ENCODE data around the gene ZNF569.

Gene ZNF569

GRCh38 chr19:37389234-37389633, 78.0 kb downstream of the ZNF569 start:
- no peak for TF ChIP-seq POLR2AphosphoS5 (IDR thresholded peaks at IDR 0.05; ENCODE audit: low read depth, low read length)
- no peak for TF ChIP-seq SIN3A (IDR thresholded peaks at IDR 0.05; ENCODE audit: borderline replicate concordance, insufficient read depth, low read length)

- TF ChIP-seq POLR2AphosphoS5 (IDR thresholded peaks at IDR 0.05; ENCODE audit: low read depth, low read length) (peak; percentile 85), SIN3A (IDR thresholded peaks at IDR 0.05; ENCODE audit: borderline replicate concordance, insufficient read depth, low read length) (no peak; the same call in 1 of the 2 replicates), TAF1 (IDR thresholded peaks at IDR 0.05; ENCODE audit: borderline replicate concordance, insufficient read depth, low read length) (no peak), FOXP2 (optimal IDR thresholded peaks at IDR 0.05; ENCODE audit: borderline replicate concordance, extremely low read depth, extremely low read length, insufficient read depth) (no peak), REST (IDR thresholded peaks at IDR 0.05; ENCODE audit: insufficient read depth in 1 of 2, low read depth in 2 of 2, low read length in 2 of 2) (0 out of 4 replicates have a peak, but pooled peaks of 1 of the 2 experiments have one; percentile 38)
These were observed 96.2 kb downstream of the ZNF569 start, which contains the start of gene ZNF527 for GRCh38 chr19:37370880-37371661. ZNF527 (plus strand) TSS chr19:37371099; CDS start chr19:37374199, 3,100 bp downstream.

GRCh38 chr19:37362733-37363132, 104.5 kb downstream of the ZNF569 start:
- TF ChIP-seq FOXP2 (optimal IDR thresholded peaks at IDR 0.05; ENCODE audit: borderline replicate concordance, extremely low read depth, extremely low read length, insufficient read depth) = no peak
- no peak for TF ChIP-seq POLR2AphosphoS5 (IDR thresholded peaks at IDR 0.05; ENCODE audit: low read depth, low read length)
- TF ChIP-seq TAF1 (IDR thresholded peaks at IDR 0.05; ENCODE audit: borderline replicate concordance, insufficient read depth, low read length) = no peak
- no peak for TF ChIP-seq REST (IDR thresholded peaks at IDR 0.05; ENCODE audit: insufficient read depth in 1 of 2, low read depth in 2 of 2, low read length in 2 of 2)

GRCh38 chr19:37361994-37362393, 105.2 kb downstream of the ZNF569 start:
- peak; percentile 80; the same call in 1 of the 2 replicates for TF ChIP-seq SIN3A (IDR thresholded peaks at IDR 0.05; ENCODE audit: borderline replicate concordance, insufficient read depth, low read length)
- TF ChIP-seq REST (IDR thresholded peaks at IDR 0.05; ENCODE audit: insufficient read depth in 1 of 2, low read depth in 2 of 2, low read length in 2 of 2) = no peak
- TF ChIP-seq FOXP2 (optimal IDR thresholded peaks at IDR 0.05; ENCODE audit: borderline replicate concordance, extremely low read depth, extremely low read length, insufficient read depth) = no peak
- no peak for TF ChIP-seq TAF1 (IDR thresholded peaks at IDR 0.05; ENCODE audit: borderline replicate concordance, insufficient read depth, low read length)
- TF ChIP-seq POLR2AphosphoS5 (IDR thresholded peaks at IDR 0.05; ENCODE audit: low read depth, low read length) = no peak
